Measurements from ENCODE around the gene SYAP1.

DNA sequence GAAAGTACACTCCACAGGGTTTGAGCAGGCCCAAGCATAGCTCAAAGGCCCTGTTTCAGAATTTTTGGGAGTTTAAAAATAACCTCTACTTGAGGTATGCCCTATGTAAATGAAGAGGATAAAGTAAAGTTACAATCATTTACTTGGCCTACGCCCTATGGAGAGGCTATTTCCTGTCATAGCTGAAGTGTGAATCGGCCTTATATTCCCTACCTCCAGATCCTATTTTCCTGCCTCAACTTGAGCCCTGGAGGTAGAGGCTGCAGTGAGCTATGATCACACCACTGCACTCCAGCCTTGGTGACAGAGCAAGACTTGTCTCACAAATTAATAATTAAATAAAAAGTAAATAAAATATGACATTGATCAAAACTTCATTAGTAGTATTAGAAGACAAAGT, 55.3 kb downstream of the SYAP1 start:
- no peak for TF ChIP-seq POLR2AphosphoS5 (IDR thresholded peaks at IDR 0.05)
- TF ChIP-seq, protein P1, sequence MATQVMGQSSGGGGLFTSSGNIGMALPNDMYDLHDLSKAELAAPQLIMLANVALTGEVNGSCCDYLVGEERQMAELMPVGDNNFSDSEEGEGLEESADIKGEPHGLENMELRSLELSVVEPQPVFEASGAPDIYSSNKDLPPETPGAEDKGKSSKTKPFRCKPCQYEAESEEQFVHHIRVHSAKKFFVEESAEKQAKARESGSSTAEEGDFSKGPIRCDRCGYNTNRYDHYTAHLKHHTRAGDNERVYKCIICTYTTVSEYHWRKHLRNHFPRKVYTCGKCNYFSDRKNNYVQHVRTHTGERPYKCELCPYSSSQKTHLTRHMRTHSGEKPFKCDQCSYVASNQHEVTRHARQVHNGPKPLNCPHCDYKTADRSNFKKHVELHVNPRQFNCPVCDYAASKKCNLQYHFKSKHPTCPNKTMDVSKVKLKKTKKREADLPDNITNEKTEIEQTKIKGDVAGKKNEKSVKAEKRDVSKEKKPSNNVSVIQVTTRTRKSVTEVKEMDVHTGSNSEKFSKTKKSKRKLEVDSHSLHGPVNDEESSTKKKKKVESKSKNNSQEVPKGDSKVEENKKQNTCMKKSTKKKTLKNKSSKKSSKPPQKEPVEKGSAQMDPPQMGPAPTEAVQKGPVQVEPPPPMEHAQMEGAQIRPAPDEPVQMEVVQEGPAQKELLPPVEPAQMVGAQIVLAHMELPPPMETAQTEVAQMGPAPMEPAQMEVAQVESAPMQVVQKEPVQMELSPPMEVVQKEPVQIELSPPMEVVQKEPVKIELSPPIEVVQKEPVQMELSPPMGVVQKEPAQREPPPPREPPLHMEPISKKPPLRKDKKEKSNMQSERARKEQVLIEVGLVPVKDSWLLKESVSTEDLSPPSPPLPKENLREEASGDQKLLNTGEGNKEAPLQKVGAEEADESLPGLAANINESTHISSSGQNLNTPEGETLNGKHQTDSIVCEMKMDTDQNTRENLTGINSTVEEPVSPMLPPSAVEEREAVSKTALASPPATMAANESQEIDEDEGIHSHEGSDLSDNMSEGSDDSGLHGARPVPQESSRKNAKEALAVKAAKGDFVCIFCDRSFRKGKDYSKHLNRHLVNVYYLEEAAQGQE (IDR thresholded peaks at IDR 0.05; ENCODE audit: borderline replicate concordance): no peak
- TF ChIP-seq, protein P2, sequence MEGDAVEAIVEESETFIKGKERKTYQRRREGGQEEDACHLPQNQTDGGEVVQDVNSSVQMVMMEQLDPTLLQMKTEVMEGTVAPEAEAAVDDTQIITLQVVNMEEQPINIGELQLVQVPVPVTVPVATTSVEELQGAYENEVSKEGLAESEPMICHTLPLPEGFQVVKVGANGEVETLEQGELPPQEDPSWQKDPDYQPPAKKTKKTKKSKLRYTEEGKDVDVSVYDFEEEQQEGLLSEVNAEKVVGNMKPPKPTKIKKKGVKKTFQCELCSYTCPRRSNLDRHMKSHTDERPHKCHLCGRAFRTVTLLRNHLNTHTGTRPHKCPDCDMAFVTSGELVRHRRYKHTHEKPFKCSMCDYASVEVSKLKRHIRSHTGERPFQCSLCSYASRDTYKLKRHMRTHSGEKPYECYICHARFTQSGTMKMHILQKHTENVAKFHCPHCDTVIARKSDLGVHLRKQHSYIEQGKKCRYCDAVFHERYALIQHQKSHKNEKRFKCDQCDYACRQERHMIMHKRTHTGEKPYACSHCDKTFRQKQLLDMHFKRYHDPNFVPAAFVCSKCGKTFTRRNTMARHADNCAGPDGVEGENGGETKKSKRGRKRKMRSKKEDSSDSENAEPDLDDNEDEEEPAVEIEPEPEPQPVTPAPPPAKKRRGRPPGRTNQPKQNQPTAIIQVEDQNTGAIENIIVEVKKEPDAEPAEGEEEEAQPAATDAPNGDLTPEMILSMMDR (IDR thresholded peaks at IDR 0.05; ENCODE audit: poor library complexity, severe bottlenecking): no peak
